ENCODE data around the gene WDR62.

DNA sequence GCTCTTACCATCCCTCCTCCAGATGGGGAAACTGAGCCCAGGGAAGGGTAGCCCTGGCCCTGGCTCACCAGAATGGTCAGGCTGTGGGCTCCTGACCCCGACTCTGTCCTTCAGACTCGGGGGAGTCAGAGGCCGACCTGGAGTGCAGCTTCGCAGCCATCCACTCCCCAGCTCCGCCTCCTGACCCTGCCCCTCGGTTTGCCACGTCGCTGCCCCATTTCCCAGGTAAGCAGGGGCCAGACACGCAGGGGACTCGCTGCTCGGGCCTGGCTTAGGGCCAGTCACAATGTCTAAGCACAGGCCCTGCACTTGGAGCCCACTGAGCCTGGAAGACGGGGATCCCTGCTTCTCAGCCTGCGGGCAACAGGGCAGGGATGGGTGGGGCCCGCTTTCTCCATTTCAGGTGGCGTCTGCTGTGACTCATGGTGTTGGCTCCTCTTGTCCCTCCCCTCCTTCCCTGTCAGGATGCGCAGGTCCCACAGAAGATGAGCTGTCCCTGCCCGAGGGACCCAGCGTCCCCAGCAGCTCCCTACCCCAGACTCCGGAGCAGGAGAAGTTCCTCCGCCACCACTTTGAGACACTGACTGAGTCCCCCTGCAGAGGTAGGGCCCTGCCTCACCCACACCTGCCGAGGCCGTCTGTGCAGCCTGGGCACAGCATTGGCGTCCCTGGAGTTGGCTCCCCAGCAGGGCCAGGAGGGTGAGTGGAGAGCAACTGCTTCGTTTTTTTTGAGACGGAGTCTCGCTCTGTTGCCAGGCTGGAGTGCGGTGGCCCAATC, 47.0 kb downstream of the WDR62 start:
- no peak; the same call in 1 of the 2 replicates for TF ChIP-seq POLR2A (IDR thresholded peaks at IDR 0.05; ENCODE audit: low read depth, low read length)
- TF ChIP-seq EP300 (IDR thresholded peaks at IDR 0.05; ENCODE audit: borderline replicate concordance in 1 of 2, control insufficient read depth in 1 of 2, low read depth in 2 of 2, low read length in 2 of 2) = no peak
- TF ChIP-seq ETV6 (conservative IDR thresholded peaks at IDR 0.05 in 1 of 2, IDR thresholded peaks at IDR 0.05 in 1 of 2; ENCODE audit: borderline replicate concordance in 1 of 2, low read depth in 1 of 2) = no peak
- TF ChIP-seq CTCF (IDR thresholded peaks at IDR 0.05 in 2 of 3, conservative IDR thresholded peaks at IDR 0.05 in 1 of 3; ENCODE audit: control insufficient read depth in 2 of 3, extremely low read depth in 1 of 3, insufficient read depth in 1 of 3, low read depth in 3 of 3, low read length in 3 of 3) = no peak
